GM18520 (cell line): Measurements from ENCODE around the gene TIAL1.
"Not testable (repeated sequence)": the region's sequence is repeated elsewhere in the genome, so short reads cannot be mapped to it uniquely, and the experiment has no call there.

ENCODE experiments used
- ATAC-seq: cut with Tn5 transposase; IDR thresholded peaks from one replicate; pipeline ENCODE4 v1.9.1; 2021; ENCODE audit not compliant: unreplicated experiment

TIAL1 gene

DNA sequence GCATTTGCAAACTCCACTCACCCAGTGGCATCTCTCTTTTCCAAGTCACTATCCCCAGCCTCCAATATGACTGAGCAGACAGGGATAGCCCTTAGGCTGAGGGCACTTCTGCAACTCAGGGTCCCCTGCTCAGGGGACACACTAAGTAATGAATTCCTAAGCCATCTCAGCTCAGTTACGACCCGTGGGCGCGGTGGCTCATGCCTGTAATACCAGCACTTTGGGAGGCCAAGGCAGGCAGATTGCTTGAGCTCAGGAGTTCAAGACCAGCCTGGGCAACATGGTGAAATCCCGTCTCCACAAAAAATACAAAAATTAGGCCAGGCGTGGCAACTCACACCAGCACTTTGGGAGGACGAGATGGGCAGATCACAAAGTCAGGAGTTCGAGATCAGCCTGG lies 64.5 kb downstream of the TIAL1 start:
- not testable (repeated sequence) for ATAC-seq

DNA sequence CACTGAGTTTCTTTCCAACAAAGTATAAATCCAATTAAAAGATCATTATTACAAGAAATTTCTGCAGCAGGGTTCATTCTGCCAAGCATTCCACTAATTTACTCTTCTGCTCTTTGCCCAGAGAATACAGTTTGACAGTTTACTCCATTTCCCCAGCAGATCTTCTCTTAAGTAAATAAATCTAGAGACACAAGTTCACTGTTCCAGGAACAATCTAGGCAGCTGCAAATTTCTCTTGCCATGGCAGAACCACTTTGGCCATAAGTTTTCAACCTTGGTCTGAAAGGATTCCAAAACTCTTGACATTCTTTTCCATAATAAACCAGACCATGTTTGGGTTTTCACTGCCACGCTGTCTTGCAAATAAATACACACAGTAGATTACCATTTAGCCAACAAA lies 65.7 kb downstream of the TIAL1 start:
- ATAC-seq, result no peak

GRCh38 chr10:119528663-119529237 lies 68.0 kb downstream of the TIAL1 start:
- not testable (repeated sequence) for ATAC-seq

DNA sequence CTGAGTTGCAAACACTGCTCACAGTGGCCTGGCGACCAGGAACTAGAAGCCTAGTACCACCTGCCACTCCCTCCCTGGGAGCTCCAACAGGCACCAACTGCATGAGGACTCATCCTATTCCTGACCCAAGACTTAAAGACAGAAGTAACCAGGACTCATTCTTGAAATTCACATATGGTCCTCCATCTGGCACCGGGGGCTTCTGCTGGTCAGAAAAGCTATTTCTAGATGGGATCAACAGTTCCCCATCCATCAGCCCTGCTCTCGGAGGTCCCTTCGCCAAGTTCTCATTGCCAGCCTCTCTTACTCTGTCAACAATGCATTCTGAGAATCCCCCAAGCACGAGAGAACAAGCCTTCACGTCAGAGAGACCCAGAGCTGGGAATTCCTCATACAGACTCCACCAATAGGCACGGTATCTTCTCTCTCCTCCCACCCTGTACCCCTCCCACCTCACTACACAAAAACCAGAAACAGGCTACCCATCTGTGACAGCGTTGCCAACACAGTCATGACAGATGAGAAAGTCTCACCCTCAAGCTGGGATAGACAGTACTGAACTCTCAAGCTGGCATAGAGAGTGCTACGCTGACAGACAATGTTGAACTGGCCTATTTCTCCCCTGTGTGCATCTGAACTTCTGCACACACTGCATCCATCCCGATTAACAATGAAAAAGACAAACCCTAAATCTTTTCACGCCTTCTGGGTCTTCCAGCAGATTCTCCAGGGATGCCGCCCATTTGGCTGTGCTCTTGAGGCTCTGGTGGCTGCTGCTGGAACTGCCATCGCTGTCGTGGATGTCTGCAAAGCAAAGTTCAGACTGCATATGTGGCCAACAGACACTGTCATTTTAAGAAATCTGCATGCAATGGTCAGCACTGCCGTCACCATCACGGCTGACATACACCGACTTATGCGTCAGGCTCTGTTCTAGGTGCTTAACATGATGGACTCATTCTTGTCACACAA lies 69.9 kb downstream of the TIAL1 start:
- ATAC-seq, result no peak

DNA sequence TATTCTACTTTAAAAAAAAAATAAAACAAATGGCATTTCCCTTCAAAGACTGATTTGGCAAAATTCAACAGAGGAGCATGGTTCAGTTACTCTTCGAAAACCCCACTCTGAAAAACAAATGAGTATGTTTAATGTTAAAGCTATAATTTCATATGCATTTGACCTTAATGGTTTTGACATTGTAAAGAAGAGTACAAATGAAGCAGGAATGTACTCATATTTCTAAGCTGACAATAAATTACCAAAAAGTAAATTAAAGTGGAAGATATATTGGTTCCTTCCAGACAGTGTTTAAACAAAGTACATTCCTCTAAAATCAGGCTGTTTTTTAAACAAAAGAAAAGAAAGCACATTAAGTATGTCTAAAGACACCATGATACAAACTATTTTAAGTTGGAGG lies 70.6 kb downstream of the TIAL1 start:
- ATAC-seq, result no peak

DNA sequence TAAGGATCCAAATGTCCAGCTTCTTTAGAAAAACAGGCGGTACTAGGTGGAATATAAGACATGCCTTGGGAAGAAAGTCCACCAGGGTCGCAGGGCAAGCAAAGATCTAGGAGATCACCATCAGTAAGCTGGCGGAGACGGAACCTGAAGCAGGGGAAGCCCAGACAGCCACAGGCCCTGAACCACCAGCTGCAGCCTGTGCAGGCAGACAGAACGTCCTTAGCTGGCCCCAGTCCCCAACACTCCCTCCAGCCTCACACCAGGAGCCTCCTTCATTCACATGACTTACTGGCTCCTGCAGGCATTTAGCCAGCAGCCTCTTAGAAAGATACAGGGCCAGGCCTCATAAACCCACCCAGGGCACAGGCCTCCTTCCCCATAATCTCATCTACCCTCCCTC lies 71.6 kb downstream of the TIAL1 start:
- ATAC-seq, result no peak

GRCh38 chr10:119524720-119525070 lies 72.1 kb downstream of the TIAL1 start:
- ATAC-seq, result no peak

GRCh38 chr10:119523895-119524719 lies 72.7 kb downstream of the TIAL1 start:
- no peak for ATAC-seq
